NCI-H2196 (cell line): Measurements from ENCODE around the gene CD48.

ENCODE experiments used
- DNase-seq: peaks from one replicate; lab custom pipeline; 2025; ENCODE audit not compliant: unreplicated experiment; lab: John Stamatoyannopoulos, UW

Gene CD48

GRCh38 chr1:160711602-160712311, at the start of gene CD48:
Gene CD48, minus strand, starts transcription at chr1:160711822. Its CDS starts 59 bp downstream, at chr1:160711763.
- no peak for DNase-seq

- DNase-seq, result no peak
Observed at GRCh38 chr1:160761046-160761445, 49.4 kb upstream of the CD48 start.

- no peak for DNase-seq
Observed at GRCh38 chr1:160759740-160760139, 48.1 kb upstream of the CD48 start.

- DNase-seq, result no peak
Observed at GRCh38 chr1:160758521-160758920, 46.9 kb upstream of the CD48 start.

GRCh38 chr1:160756849-160757201, 45.2 kb upstream of the CD48 start:
- DNase-seq, result no peak

- no peak for DNase-seq
Observed at GRCh38 chr1:160755911-160756848, 44.6 kb upstream of the CD48 start.

GRCh38 chr1:160755461-160755860, 43.8 kb upstream of the CD48 start:
- DNase-seq, result no peak

- DNase-seq, result no peak
Observed at GRCh38 chr1:160753594-160753993, 42.0 kb upstream of the CD48 start.

- DNase-seq, result no peak
Observed at GRCh38 chr1:160752924-160753323, 41.3 kb upstream of the CD48 start.

GRCh38 chr1:160752406-160752805, 40.8 kb upstream of the CD48 start:
- no peak for DNase-seq

- no peak for DNase-seq
Observed at GRCh38 chr1:160750608-160751007, 39.0 kb upstream of the CD48 start.

- DNase-seq, result no peak
Observed at GRCh38 chr1:160748878-160749269, 37.3 kb upstream of the CD48 start.

GRCh38 chr1:160748181-160748877, 36.7 kb upstream of the CD48 start:
- no peak for DNase-seq

- DNase-seq, result no peak
Observed at GRCh38 chr1:160747717-160748116, 36.1 kb upstream of the CD48 start.

GRCh38 chr1:160746836-160747500, 35.3 kb upstream of the CD48 start:
- DNase-seq, result no peak

- DNase-seq, result no peak
Observed at GRCh38 chr1:160745551-160745950, 33.9 kb upstream of the CD48 start.

GRCh38 chr1:160744852-160745520, 33.4 kb upstream of the CD48 start:
- no peak for DNase-seq

GRCh38 chr1:160744199-160744851, 32.7 kb upstream of the CD48 start:
- DNase-seq, result no peak

- no peak for DNase-seq
Observed at GRCh38 chr1:160743266-160743665, 31.6 kb upstream of the CD48 start.
